A549 (cell line): ENCODE data around the gene ZNF692. TPM values are rescaled to one million over a fixed set of nuclear protein-coding genes. Genes with fewer than 3 reads are reported as not detected.

Experiments used
- ATAC-seq, 2 experiments: fragments of 200-7000 bp in 1 of 2; fragments of >200 bp in 1 of 2; cut with Nextera tagmentation in 1 of 2; cut with Tn5 transposase in 1 of 2; 3 replicates each; pipeline versions ENCODE4 v1.8.0 to v1.9.1; 2018 to 2020; ENCODE audit warnings: mild to moderate bottlenecking in 1 of 2, moderate library complexity in 1 of 2
- CTCF ChIA-PET: fragments of 300-600 bp; sonication (Branson Sonifier 250); formaldehyde crosslinking; extraction: SDS; loops from one replicate; lab custom pipeline; 2021; ENCODE audit warnings: antibody characterized with exemption, inconsistent platforms; lab: Yijun Ruan, JAX
- POLR2A ChIA-PET: fragments of 350-600 bp; formaldehyde crosslinking; extraction: SDS; loops from one replicate; lab custom pipeline; 2021; ENCODE audit warnings: antibody characterized with exemption, inconsistent platforms; lab: Yijun Ruan, JAX
- DNase-seq, 2 experiments: peaks; one replicate each; pipeline versions ENCODE4 v3.0.0 to v3.0.0-alpha.2; 2011 to 2016; ENCODE audit warnings: low read depth in 1 of 2, low spot score in 1 of 2
- FAIRE-seq: peaks from 2 replicates; lab custom pipeline; 2011; peaks lifted over from hg19 to GRCh38; lab: Jason Lieb, UNC
- H3K27ac ChIP-seq, 2 experiments: fragments of >200 bp; sonication (Bioruptor Twin); formaldehyde crosslinking; 3 replicates each; pipeline ENCODE4 v1.5.1; 2016 to 2017
- H3K4me1 ChIP-seq: fragments of >200 bp; sonication (Bioruptor Twin); formaldehyde crosslinking; 3 replicates; pipeline ENCODE4 v1.6.1; 2016
- H3K4me2 ChIP-seq: fragments of >200 bp; sonication (Bioruptor Twin); formaldehyde crosslinking; 3 replicates; pipeline ENCODE4 v1.6.1; 2016
- H3K4me3 ChIP-seq: fragments of >200 bp; sonication (Bioruptor Twin); formaldehyde crosslinking; 3 replicates; pipeline ENCODE4 v1.5.1; 2016
- H3K9me3 ChIP-seq: fragments of >200 bp; sonication (Bioruptor Twin); formaldehyde crosslinking; 3 replicates; pipeline ENCODE4 v1.6.1; 2016
- CBX2 ChIP-seq: fragments of 200-600 bp; sonication (generic); IDR thresholded peaks from 2 replicates; pipeline ENCODE4 v1.6.1; 2016; ENCODE audit warnings: low read depth, mild to moderate bottlenecking, borderline replicate concordance
- CEBPB ChIP-seq, 2 experiments: fragments of >200 bp in 1 of 2; sonication (Bioruptor Twin) in 1 of 2; formaldehyde crosslinking in 1 of 2; IDR thresholded peaks; 2 replicates each; pipeline ENCODE4 v1.6.1; 2012 to 2016
- CHD2 ChIP-seq: fragments of 150-350 bp; IDR thresholded peaks from 2 replicates; pipeline ENCODE4 v1.6.1; 2014; ENCODE audit warnings: low read length; ENCODE audit not compliant: partially characterized antibody
- CHD4 ChIP-seq: fragments of 200-600 bp; sonication (generic); IDR thresholded peaks from 2 replicates; pipeline ENCODE4 v1.6.1; 2016; ENCODE audit warnings: antibody characterized with exemption, mild to moderate bottlenecking, borderline replicate concordance
- ELK1 ChIP-seq: fragments of 150-350 bp; IDR thresholded peaks from 2 replicates; pipeline ENCODE4 v1.6.1; 2014; ENCODE audit warnings: low read depth, mild to moderate bottlenecking, low read length
- ESRRA ChIP-seq: fragments of 150-350 bp; IDR thresholded peaks from 2 replicates; pipeline ENCODE4 v1.6.1; 2014; ENCODE audit warnings: mild to moderate bottlenecking, low read length, borderline replicate concordance
- FOSB ChIP-seq: fragments of 250-450 bp; sonication (Bioruptor Pico); IDR thresholded peaks from 2 replicates; pipeline ENCODE4 v1.5.0; 2020; ENCODE audit warnings: mild to moderate bottlenecking, moderate library complexity
- GATA3 ChIP-seq: IDR thresholded peaks from 2 replicates; pipeline ENCODE4 v1.6.1; 2012; ENCODE audit warnings: borderline replicate concordance
- HDAC2 ChIP-seq: fragments of 200-600 bp; sonication (generic); IDR thresholded peaks from 2 replicates; pipeline ENCODE4 v1.6.1; 2016
- HEYL ChIP-seq: fragments of 250-450 bp; sonication (Bioruptor Pico); IDR thresholded peaks from 2 replicates; pipeline ENCODE4 v1.8.0; 2021; ENCODE audit warnings: mild to moderate bottlenecking, moderate library complexity
- HOXB5 ChIP-seq: fragments of 250-450 bp; sonication (Bioruptor Pico); IDR thresholded peaks from 2 replicates; pipeline ENCODE4 v1.5.0; 2020; ENCODE audit warnings: mild to moderate bottlenecking, moderate library complexity
- JUN ChIP-seq, 2 experiments: fragments of >200 bp; sonication (Bioruptor Twin); formaldehyde crosslinking; IDR thresholded peaks; 2 replicates in 1 of 2; 3 replicates in 1 of 2; pipeline ENCODE4 v1.6.1; 2016 to 2017
- JUNB ChIP-seq: fragments of >200 bp; sonication (Bioruptor Twin); formaldehyde crosslinking; IDR thresholded peaks from 2 replicates; pipeline ENCODE4 v1.6.1; 2016
- KDM5A ChIP-seq: fragments of 200-600 bp; sonication (generic); IDR thresholded peaks from 2 replicates; pipeline ENCODE4 v1.6.1; 2016; ENCODE audit warnings: antibody characterized with exemption, mild to moderate bottlenecking
- MAFK ChIP-seq: fragments of 450-650 bp; IDR thresholded peaks from 2 replicates; pipeline ENCODE4 v1.6.1; 2014; ENCODE audit not compliant: partially characterized antibody
- MAX ChIP-seq: IDR thresholded peaks from 2 replicates; pipeline ENCODE4 v1.6.1; 2012
- NPAS2 ChIP-seq: fragments of 250-450 bp; sonication (Bioruptor Pico); IDR thresholded peaks from 2 replicates; pipeline ENCODE4 v1.8.0; 2022; ENCODE audit warnings: mild to moderate bottlenecking, moderate library complexity, borderline replicate concordance
- NR3C1 ChIP-seq: fragments of >200 bp; sonication (Bioruptor Twin); formaldehyde crosslinking; IDR thresholded peaks from 3 replicates; pipeline ENCODE4 v1.6.1; 2017
- PBX3 ChIP-seq: IDR thresholded peaks from 2 replicates; pipeline ENCODE4 v1.6.1; 2012
- PHF8 ChIP-seq: fragments of 200-600 bp; sonication (generic); IDR thresholded peaks from 2 replicates; pipeline ENCODE4 v1.6.1; 2016; ENCODE audit warnings: low read depth, mild to moderate bottlenecking, antibody characterized with exemption, moderate library complexity, borderline replicate concordance
- POLR2A ChIP-seq: IDR thresholded peaks from 2 replicates; pipeline ENCODE4 v1.6.1; 2012; ENCODE audit warnings: mild to moderate bottlenecking, low read length
- POLR2AphosphoS2 ChIP-seq: conservative IDR thresholded peaks from 2 replicates; pipeline ENCODE4 v1.6.1; 2012; ENCODE audit warnings: low read length, improper control_type of control experiment, inconsistent platforms
- RAD21 ChIP-seq, 2 experiments: fragments of >200 bp in 1 of 2; sonication (Bioruptor Twin) in 1 of 2; formaldehyde crosslinking in 1 of 2; IDR thresholded peaks in 1 of 2; conservative IDR thresholded peaks in 1 of 2; 2 replicates in 1 of 2; 3 replicates in 1 of 2; pipeline ENCODE4 v1.6.1; 2012 to 2018; ENCODE audit warnings: inconsistent platforms in 1 of 2
- RNF2 ChIP-seq: fragments of 200-600 bp; sonication (generic); IDR thresholded peaks from 2 replicates; pipeline ENCODE4 v1.6.1; 2016; ENCODE audit warnings: low read depth, mild to moderate bottlenecking, antibody characterized with exemption, moderate library complexity, borderline replicate concordance
- SMC3 ChIP-seq: fragments of >200 bp; sonication (Bioruptor Twin); formaldehyde crosslinking; IDR thresholded peaks from 3 replicates; pipeline ENCODE4 v1.6.1; 2018; ENCODE audit warnings: inconsistent platforms
- TFCP2L1 ChIP-seq: fragments of 250-450 bp; sonication (Bioruptor Pico); IDR thresholded peaks from 2 replicates; pipeline ENCODE4 v1.5.0; 2021; ENCODE audit warnings: mild to moderate bottlenecking
- TP53 ChIP-seq: fragments of 250-450 bp; sonication (Bioruptor Pico); IDR thresholded peaks from 2 replicates; pipeline ENCODE4 v1.5.0; 2021; ENCODE audit warnings: mild to moderate bottlenecking, moderate library complexity
- USF2 ChIP-seq: fragments of 450-650 bp; IDR thresholded peaks from 2 replicates; pipeline ENCODE4 v1.6.1; 2014; ENCODE audit warnings: antibody characterized with exemption
- ZFP36 ChIP-seq: fragments of 450-650 bp; IDR thresholded peaks from 2 replicates; pipeline ENCODE4 v1.6.1; 2014; ENCODE audit warnings: borderline replicate concordance; ENCODE audit not compliant: partially characterized antibody
- ZNF302 ChIP-seq: fragments of 250-450 bp; sonication (Bioruptor Pico); IDR thresholded peaks from 2 replicates; pipeline ENCODE4 v1.9.0; 2021; ENCODE audit warnings: inconsistent platforms, mild to moderate bottlenecking, moderate library complexity
- WGBS: methylation state at CpG from one replicate; pipeline ENCODE4 v1.1.6; 2017; ENCODE audit errors: missing lambda C conversion rate; 5-methylcytosine and 5-hydroxymethylcytosine counted together
- polyA plus RNA-seq, 4 experiments: library from polyadenylated mRNA; depleted of rRNA in 3 of 4; stranded (reverse); fragments of >200 nt; fragmentation: RNase III in 1 of 4; extraction: RNeasy Plus Mini Kit Qiagen cat#74134 plus additional on column Dnase treatment in 1 of 4; gene quantifications; 2 replicates in 3 of 4; 3 replicates in 1 of 4; pipeline ENCODE4 v1.2.3, GENCODE V29; 2011 to 2017
- TF ChIP-seq, protein P1 (sequence below): fragments of >200 bp; sonication (Bioruptor Twin); formaldehyde crosslinking; IDR thresholded peaks from 3 replicates; pipeline ENCODE4 v1.5.1; 2016

ZNF692 gene
- polyA plus RNA-seq, 2 of the 4 experiments (the other 2 are of a cell fraction), result 19.8 to 46.8 TPM

GRCh38 chr1:248857749-248858095 is 1.2 kb downstream of the ZNF692 start:
- TF ChIP-seq JUNB (no peak), FOSB (CRISPR knock-in tag) (no peak), MAFK (no peak), JUN (IDR thresholded peaks at IDR 0.05) (no peak), CHD2 (no peak), CEBPB (IDR thresholded peaks at IDR 0.05) (no peak), CBX2 (no peak), RNF2 (no peak), POLR2A (no peak), GATA3 (no peak), POLR2AphosphoS2 (no peak), NPAS2 (CRISPR knock-in tag) (no peak), ZFP36 (no peak), HDAC2 (no peak), ELK1 (no peak), SMC3 (no peak), KDM5A (no peak), TP53 (CRISPR knock-in tag) (no peak), HEYL (CRISPR knock-in tag) (no peak)
- Histone ChIP-seq H3K27ac (peak overlapping the region; percentile 96 to 99), H3K4me3 (peak overlapping the region; percentile 77), H3K4me2 (peak overlapping the region; percentile 99), H3K4me1 (peaks cover 20% of the 10 kb centered on the region; the same call in 2 of the 3 replicates), H3K9me3 (no peaks in the 10 kb centered on the region)
- ChIA-PET CTCF (interaction anchor here (0.7 to 3.4 kb wide), 12 partner anchors 8 to 68 kb away, joined by 3 to 46 read pairs (median 8); partner anchors contain the start of genes SH3BP5L and ZNF672), POLR2A (interaction anchor here (1.5 to 3.0 kb wide), 4 partner anchors 15 to 32 kb away, joined by 4 to 53 read pairs (median 22); partner anchors contain the start of genes SH3BP5L and ZNF672)
- ATAC-seq (peak in 1 of 2 experiments; percentile 6; a peak in 3 of 6 replicates), DNase-seq (no peak), FAIRE-seq (no peak)
- 25% methylated on average over 4 of the region's 4 CpGs for WGBS

- TF ChIP-seq ESRRA (no peak), HOXB5 (CRISPR knock-in tag) (no peak), RAD21 (conservative IDR thresholded peaks at IDR 0.05 in 1 of 2, IDR thresholded peaks at IDR 0.05 in 1 of 2) (no peak), JUNB (no peak), NPAS2 (CRISPR knock-in tag) (no peak), PBX3 (no peak), MAX (no peak), TFCP2L1 (CRISPR knock-in tag) (no peak), ZNF302 (no peak), ZFP36 (no peak), CHD4 (no peak), USF2 (no peak), PHF8 (no peak), NR3C1 (no peak)
- TF ChIP-seq, protein P1, sequence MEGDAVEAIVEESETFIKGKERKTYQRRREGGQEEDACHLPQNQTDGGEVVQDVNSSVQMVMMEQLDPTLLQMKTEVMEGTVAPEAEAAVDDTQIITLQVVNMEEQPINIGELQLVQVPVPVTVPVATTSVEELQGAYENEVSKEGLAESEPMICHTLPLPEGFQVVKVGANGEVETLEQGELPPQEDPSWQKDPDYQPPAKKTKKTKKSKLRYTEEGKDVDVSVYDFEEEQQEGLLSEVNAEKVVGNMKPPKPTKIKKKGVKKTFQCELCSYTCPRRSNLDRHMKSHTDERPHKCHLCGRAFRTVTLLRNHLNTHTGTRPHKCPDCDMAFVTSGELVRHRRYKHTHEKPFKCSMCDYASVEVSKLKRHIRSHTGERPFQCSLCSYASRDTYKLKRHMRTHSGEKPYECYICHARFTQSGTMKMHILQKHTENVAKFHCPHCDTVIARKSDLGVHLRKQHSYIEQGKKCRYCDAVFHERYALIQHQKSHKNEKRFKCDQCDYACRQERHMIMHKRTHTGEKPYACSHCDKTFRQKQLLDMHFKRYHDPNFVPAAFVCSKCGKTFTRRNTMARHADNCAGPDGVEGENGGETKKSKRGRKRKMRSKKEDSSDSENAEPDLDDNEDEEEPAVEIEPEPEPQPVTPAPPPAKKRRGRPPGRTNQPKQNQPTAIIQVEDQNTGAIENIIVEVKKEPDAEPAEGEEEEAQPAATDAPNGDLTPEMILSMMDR, result no peak
- DNase-seq, result no peak
- no peaks in the 10 kb centered on the region for H3K9me3 ChIP-seq
- peaks cover 15% of the 10 kb centered on the region; the same call in 2 of the 3 replicates for H3K4me1 ChIP-seq
- POLR2A ChIA-PET, result no interaction called here
- H3K4me3 ChIP-seq, result peak overlapping the region; percentile 77
- no peak for FAIRE-seq
- 89% methylated on average over 3 of the region's 7 CpGs for WGBS
- peak overlapping the region; percentile 99 for H3K4me2 ChIP-seq
- peak overlapping the region; percentile 96 to 99 for H3K27ac ChIP-seq
- no peak for ATAC-seq
- CTCF ChIA-PET, result interaction anchor here (3.9 kb wide), 1 partner anchor 15 kb away, joined by 16 read pairs; no protein-coding TSS in a partner anchor
Observed at GRCh38 chr1:248857201-248857600, 1.7 kb downstream of the ZNF692 start.
